Peyer's patch (tissue), 4 donors: ENCODE measurements around the gene FSIP1. TPM values are rescaled to one million over a fixed set of nuclear protein-coding genes. Genes with fewer than 3 reads are reported as not detected.

Source experiments
- DNase-seq, 3 donors: peaks; one replicate each; pipeline ENCODE4 v3.0.0-alpha.2; 2017 to 2019
- H3K27ac ChIP-seq, 4 donors: fragments of 200-600 bp; sonication (generic); one replicate each; pipeline ENCODE4 v1.5.1; 2016 to 2019
- H3K27me3 ChIP-seq, 2 donors: fragments of 200-600 bp; sonication (generic); one replicate each; pipeline ENCODE4 v1.5.1; 2019
- H3K36me3 ChIP-seq, 3 donors: fragments of 200-600 bp; sonication (generic); one replicate each; pipeline ENCODE4 v1.5.1; 2016 to 2019
- H3K4me1 ChIP-seq, 4 donors: fragments of 200-600 bp; sonication (generic); one replicate each; pipeline ENCODE4 v1.5.1; 2016 to 2019
- H3K4me3 ChIP-seq, 4 donors: fragments of 200-600 bp; sonication (generic); 1 replicate in 3 of 4; 2 replicates in 1 of 4; pipeline ENCODE4 v1.5.1; 2016 to 2019; ENCODE audit warnings: mild to moderate bottlenecking in 1 of 4
- H3K9me3 ChIP-seq, 4 donors: fragments of 200-600 bp; sonication (generic); one replicate each; pipeline ENCODE4 v1.5.1; 2016 to 2019; ENCODE audit warnings: mild to moderate bottlenecking in 1 of 4
- POLR2A ChIP-seq, 2 donors: fragments of 450-650 bp; IDR thresholded peaks; one replicate each; pipeline ENCODE4 v1.5.1; 2017; ENCODE audit warnings: antibody characterized with exemption in 2 of 2, mild to moderate bottlenecking in 2 of 2, moderate library complexity in 2 of 2
- total RNA-seq, 4 donors: library from RNA; depleted of rRNA; stranded (reverse); fragments of >200 nt; gene quantifications; one replicate each; pipeline ENCODE4 v1.1.0, GENCODE V29; 2016
- TF ChIP-seq, protein P1 (sequence below), 6 experiments: fragments of 450-650 bp in 4 of 6; fragments of 200-600 bp in 2 of 6; sonication (generic) in 1 of 6; IDR thresholded peaks; one replicate each; pipeline ENCODE4 v1.5.1; 2017 to 2019; ENCODE audit warnings: antibody characterized with exemption in 6 of 6, mild to moderate bottlenecking in 3 of 6, moderate library complexity in 1 of 6

FSIP1 gene
- total RNA-seq, 4 donors from 2014 or later = not detected

- H3K4me3 ChIP-seq = no peak overlapping the region
- no peak for TF ChIP-seq POLR2A (IDR thresholded peaks at IDR 0.05)
- TF ChIP-seq, protein P1, sequence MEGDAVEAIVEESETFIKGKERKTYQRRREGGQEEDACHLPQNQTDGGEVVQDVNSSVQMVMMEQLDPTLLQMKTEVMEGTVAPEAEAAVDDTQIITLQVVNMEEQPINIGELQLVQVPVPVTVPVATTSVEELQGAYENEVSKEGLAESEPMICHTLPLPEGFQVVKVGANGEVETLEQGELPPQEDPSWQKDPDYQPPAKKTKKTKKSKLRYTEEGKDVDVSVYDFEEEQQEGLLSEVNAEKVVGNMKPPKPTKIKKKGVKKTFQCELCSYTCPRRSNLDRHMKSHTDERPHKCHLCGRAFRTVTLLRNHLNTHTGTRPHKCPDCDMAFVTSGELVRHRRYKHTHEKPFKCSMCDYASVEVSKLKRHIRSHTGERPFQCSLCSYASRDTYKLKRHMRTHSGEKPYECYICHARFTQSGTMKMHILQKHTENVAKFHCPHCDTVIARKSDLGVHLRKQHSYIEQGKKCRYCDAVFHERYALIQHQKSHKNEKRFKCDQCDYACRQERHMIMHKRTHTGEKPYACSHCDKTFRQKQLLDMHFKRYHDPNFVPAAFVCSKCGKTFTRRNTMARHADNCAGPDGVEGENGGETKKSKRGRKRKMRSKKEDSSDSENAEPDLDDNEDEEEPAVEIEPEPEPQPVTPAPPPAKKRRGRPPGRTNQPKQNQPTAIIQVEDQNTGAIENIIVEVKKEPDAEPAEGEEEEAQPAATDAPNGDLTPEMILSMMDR (IDR thresholded peaks at IDR 0.05) = no peak
- no peak overlapping the region for H3K27ac ChIP-seq
- no peaks in the 10 kb centered on the region for H3K27me3 ChIP-seq
- H3K4me1 ChIP-seq = peaks cover 0 to 21% (median 0%) of the 10 kb centered on the region in 4 donors
- DNase-seq = no peak
- H3K9me3 ChIP-seq = no peaks in the 10 kb centered on the region
- peaks cover 0 to 64% (median 0%) of the 10 kb centered on the region in 3 donors for H3K36me3 ChIP-seq
These were observed 187.9 kb downstream of the FSIP1 start for GRCh38 chr15:39594446-39595337.

DNA sequence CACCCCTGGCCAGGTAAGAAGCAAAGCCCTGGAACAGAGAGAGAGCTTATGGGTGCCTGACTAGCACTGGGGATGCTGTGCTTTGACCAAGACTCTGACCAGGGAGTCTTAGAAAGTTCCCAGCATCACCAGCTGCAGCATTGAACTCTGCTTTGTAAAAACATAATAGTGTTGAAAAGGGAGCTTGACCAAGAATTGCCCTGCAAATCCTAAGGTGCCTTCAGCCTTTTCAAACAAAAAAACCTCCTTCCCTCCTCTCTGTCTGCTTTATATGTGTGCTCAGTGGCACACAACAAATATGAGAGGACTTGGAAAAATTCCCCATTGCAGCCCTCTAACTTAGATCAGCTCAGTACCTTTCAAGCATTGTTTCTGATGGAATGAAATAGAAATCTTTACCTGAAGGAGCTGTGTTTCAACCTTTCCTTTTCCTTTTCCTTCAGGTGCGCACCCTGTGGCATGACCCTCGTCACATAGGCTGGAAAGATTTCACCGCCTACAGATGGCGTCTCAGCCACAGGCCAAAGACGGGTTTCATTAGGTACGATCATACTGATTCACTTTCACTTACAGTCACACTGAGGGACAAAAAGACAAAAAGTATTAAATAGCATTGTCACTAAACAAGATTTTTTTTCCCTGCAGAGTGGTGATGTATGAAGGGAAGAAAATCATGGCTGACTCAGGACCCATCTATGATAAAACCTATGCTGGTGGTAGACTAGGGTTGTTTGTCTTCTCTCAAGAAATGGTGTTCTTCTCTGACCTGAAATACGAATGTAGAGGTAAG lies 188.8 kb downstream of the FSIP1 start:
- DNase-seq = peak in 1 of 3 donors; percentile 64
- no peak overlapping the region for H3K27ac ChIP-seq
- H3K9me3 ChIP-seq = no peaks in the 10 kb centered on the region
- peaks cover 0 to 73% (median 0%) of the 10 kb centered on the region in 3 donors for H3K36me3 ChIP-seq
- TF ChIP-seq, protein P1 (IDR thresholded peaks at IDR 0.05) = peak in 3 of 6 experiments; percentile 31 to 37 (median 31)
- no peak for TF ChIP-seq POLR2A (IDR thresholded peaks at IDR 0.05)
- no peaks in the 10 kb centered on the region for H3K27me3 ChIP-seq
- H3K4me3 ChIP-seq = no peak overlapping the region
- H3K4me1 ChIP-seq = peaks cover 0 to 17% (median 0%) of the 10 kb centered on the region in 4 donors

- Histone ChIP-seq H3K27ac (no peak overlapping the region), H3K4me3 (no peak overlapping the region), H3K4me1 (peaks cover 0 to 16% (median 0%) of the 10 kb centered on the region in 4 donors), H3K27me3 (no peaks in the 10 kb centered on the region), H3K36me3 (peaks cover 0 to 80% (median 0%) of the 10 kb centered on the region in 3 donors), H3K9me3 (no peaks in the 10 kb centered on the region)
- TF ChIP-seq POLR2A (IDR thresholded peaks at IDR 0.05) = no peak
- TF ChIP-seq, protein P1 (IDR thresholded peaks at IDR 0.05) = no peak
- no peak for DNase-seq
These were observed 189.5 kb downstream of the FSIP1 start for GRCh38 chr15:39593071-39593655.

DNA sequence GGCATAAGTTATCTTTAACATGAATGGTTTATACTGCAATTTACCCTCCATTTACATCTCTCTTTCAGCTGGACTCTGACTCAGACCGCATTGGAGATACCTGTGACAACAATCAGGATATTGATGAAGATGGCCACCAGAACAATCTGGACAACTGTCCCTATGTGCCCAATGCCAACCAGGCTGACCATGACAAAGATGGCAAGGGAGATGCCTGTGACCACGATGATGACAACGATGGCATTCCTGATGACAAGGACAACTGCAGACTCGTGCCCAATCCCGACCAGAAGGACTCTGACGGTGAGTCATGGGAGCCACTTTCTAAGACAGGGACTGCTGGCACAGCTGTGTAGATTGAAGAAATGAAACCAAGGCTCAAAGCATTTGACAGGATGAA lies 190.1 kb downstream of the FSIP1 start:
- Histone ChIP-seq H3K9me3 (no peaks in the 10 kb centered on the region), H3K4me3 (no peak overlapping the region), H3K36me3 (peaks cover 0 to 86% (median 0%) of the 10 kb centered on the region in 3 donors), H3K4me1 (peaks cover 0 to 16% (median 0%) of the 10 kb centered on the region in 4 donors), H3K27me3 (no peaks in the 10 kb centered on the region), H3K27ac (no peak overlapping the region)
- TF ChIP-seq, protein P1 (IDR thresholded peaks at IDR 0.05) = no peak
- TF ChIP-seq POLR2A (IDR thresholded peaks at IDR 0.05) = no peak
- DNase-seq = no peak

- Histone ChIP-seq H3K27me3 (no peaks in the 10 kb centered on the region), H3K4me3 (no peak overlapping the region), H3K9me3 (no peaks in the 10 kb centered on the region), H3K27ac (no peak overlapping the region), H3K4me1 (peaks cover 0 to 16% (median 0%) of the 10 kb centered on the region in 4 donors), H3K36me3 (peaks cover 0 to 92% (median 0%) of the 10 kb centered on the region in 3 donors)
- TF ChIP-seq, protein P1 (IDR thresholded peaks at IDR 0.05) = no peak
- TF ChIP-seq POLR2A (IDR thresholded peaks at IDR 0.05) = no peak
- no peak for DNase-seq
These were observed 190.7 kb downstream of the FSIP1 start for GRCh38 chr15:39591896-39592315.
